ENCODE data around the gene CLDN11. TPM values are rescaled to one million over a fixed set of nuclear protein-coding genes. Genes with fewer than 3 reads are reported as not detected.

CLDN11 gene
- total and polyA plus RNA-seq, 2 of the 8 experiments (the other 6 are each of a cell fraction or from before 2014, with no cell fraction given), result 4.8 to 12.5 TPM

- TF ChIP-seq ATF2 (IDR thresholded peaks at IDR 0.05; ENCODE audit: low read length), result no peak
- TF ChIP-seq POU5F1 (IDR thresholded peaks at IDR 0.05; ENCODE audit: low read depth, low read length), result no peak
- TF ChIP-seq CTCF (IDR thresholded peaks at IDR 0.05; ENCODE audit: control extremely low read depth in 1 of 3, insufficient read depth in 1 of 3, low read depth in 1 of 3, low read length in 3 of 3), result no peak
- no peak for TF ChIP-seq CEBPB (IDR thresholded peaks at IDR 0.05; ENCODE audit: low read depth, low read length)
These were observed 24.8 kb downstream of the CLDN11 start (continued) for GRCh38 chr3:170443457-170443856.

All from H1 (cell line).